ENCODE data around the gene GALK1.

Gene GALK1

GRCh38 chr17:75748706-75749105, 16.3 kb downstream of the GALK1 start:
- no peak for DNase-seq

GRCh38 chr17:75743625-75744206, 21.3 kb downstream of the GALK1 start:
- DNase-seq: no peak

GRCh38 chr17:75742337-75742736, 22.7 kb downstream of the GALK1 start:
- no peak for DNase-seq

GRCh38 chr17:75740631-75741077, 24.3 kb downstream of the GALK1 start:
- DNase-seq: no peak

- no peak for DNase-seq
These were observed 24.8 kb downstream of the GALK1 start for GRCh38 chr17:75740215-75740614.

GRCh38 chr17:75739801-75740200, 25.2 kb downstream of the GALK1 start:
- DNase-seq: no peak

- no peak for DNase-seq
These were observed 25.8 kb downstream of the GALK1 start for GRCh38 chr17:75739174-75739573.

GRCh38 chr17:75738218-75738802, 26.7 kb downstream of the GALK1 start:
- no peak for DNase-seq

GRCh38 chr17:75737133-75737962, 27.6 kb downstream of the GALK1 start:
- no peak for DNase-seq

- no peak for DNase-seq
These were observed 28.7 kb downstream of the GALK1 start for GRCh38 chr17:75736173-75736835.

- DNase-seq: no peak
These were observed 30.2 kb downstream of the GALK1 start for GRCh38 chr17:75734674-75735294.

- no peak for DNase-seq
These were observed 31.5 kb downstream of the GALK1 start for GRCh38 chr17:75733471-75733870.

GRCh38 chr17:75731716-75732498, 33.1 kb downstream of the GALK1 start:
- DNase-seq: no peak

GRCh38 chr17:75731086-75731715, 33.8 kb downstream of the GALK1 start:
- DNase-seq: no peak

GRCh38 chr17:75730065-75730464, 34.9 kb downstream of the GALK1 start:
- DNase-seq: no peak

GRCh38 chr17:75729351-75729750, 35.6 kb downstream of the GALK1 start:
- no peak for DNase-seq

GRCh38 chr17:75727391-75727790, 37.6 kb downstream of the GALK1 start:
- no peak for DNase-seq

- no peak for DNase-seq
These were observed 39.5 kb downstream of the GALK1 start for GRCh38 chr17:75725504-75725903.

GRCh38 chr17:75724016-75725003, 40.7 kb downstream of the GALK1 start:
- no peak for DNase-seq

GRCh38 chr17:75723171-75723930, 41.6 kb downstream of the GALK1 start:
- no peak for DNase-seq
